Measurements from ENCODE around the gene SFRP5. TPM values are rescaled to one million over a fixed set of nuclear protein-coding genes. Genes with fewer than 3 reads are reported as not detected.

SFRP5 gene
- total and polyA plus RNA-seq, 10 of the 15 experiments (the other 5 are each of a cell fraction or from before 2014, with no cell fraction given) = not detected

GRCh38 chr10:97748116-97748515, 23.7 kb downstream of the SFRP5 start:
- ChIA-PET CTCF (interaction anchor here (0.9 to 2.6 kb wide), 5 partner anchors 9 to 167 kb away, joined by 3 to 9 read pairs (median 5); partner anchors contain the start of gene ZFYVE27), RAD21 (ENCODE audit: unreplicated experiment) (no interaction called here), POLR2A (interaction anchor here (0.5 kb wide), 1 partner anchor 75 kb away, joined by 3 read pairs; no protein-coding TSS in a partner anchor), SMC1A (ENCODE audit: uncharacterized antibody, unreplicated experiment) (no interaction called here)
- H3K4me2 ChIP-seq (ENCODE audit: control insufficient read depth, insufficient read depth) = no peak overlapping the region
- no peak for FAIRE-seq
- WGBS (ENCODE audit: insufficient coverage, insufficient replicate concordance, low lambda C conversion rate, missing lambda C conversion rate) = 98% methylated on average over 10 of the region's 10 CpGs
- no TSS peak for BruUV-seq (replicated peaks)
- no peaks in the 10 kb centered on the region for H4K20me1 ChIP-seq (ENCODE audit: control insufficient read depth, insufficient read depth)
- peaks cover 27 to 28% of the 10 kb centered on the region in 2 experiments for H3K36me3 ChIP-seq (ENCODE audit: control insufficient read depth in 2 of 2, insufficient read depth in 2 of 2, low read length in 1 of 2)
- no peak overlapping the region for H2AFZ ChIP-seq (ENCODE audit: control insufficient read depth, low read depth, low read length)
- H3K27me3 ChIP-seq (replicated peaks in 1 of 2; ENCODE audit: control insufficient read depth in 2 of 2, insufficient read depth in 2 of 2, low read length in 1 of 2) = no peaks in the 10 kb centered on the region
- ATAC-seq = no peak
- no peaks in the 10 kb centered on the region for H3K79me2 ChIP-seq (ENCODE audit: control insufficient read depth, insufficient read depth, low read length)
- no peak overlapping the region for H3K4me3 ChIP-seq
- no peak overlapping the region for H3K27ac ChIP-seq (ENCODE audit: control insufficient read depth, insufficient read depth)
- H3K9ac ChIP-seq (ENCODE audit: control insufficient read depth, insufficient read depth, low read length) = no peak overlapping the region
- no peaks in the 10 kb centered on the region for H3K4me1 ChIP-seq (ENCODE audit: control insufficient read depth, insufficient read depth, low read length)
- H3K9me3 ChIP-seq (replicated peaks; ENCODE audit: control insufficient read depth, insufficient read depth, low read length) = no peaks in the 10 kb centered on the region
- DNase-seq (ENCODE audit: low read depth, low spot score) = no peak
- intact Hi-C loops (cut with micrococcal nuclease; ENCODE audit: unreplicated experiment) (no loop called here), in situ Hi-C loops (cut with MboI) (no loop called here)
- TF ChIP-seq MTA3 (IDR thresholded peaks at IDR 0.05; ENCODE audit: borderline replicate concordance, low read length) = no peak
- no peak for TF ChIP-seq SREBF1 (IDR thresholded peaks at IDR 0.05; ENCODE audit: low read length)
- no peak for TF ChIP-seq MEF2A (IDR thresholded peaks at IDR 0.05; ENCODE audit: insufficient read depth, low read depth, low read length)
- no peak for TF ChIP-seq EED (IDR thresholded peaks at IDR 0.05; ENCODE audit: low read depth)
- TF ChIP-seq GATAD2B (conservative IDR thresholded peaks at IDR 0.05; ENCODE audit: low read depth) = no peak
- no peak for TF ChIP-seq STAT3 (IDR thresholded peaks at IDR 0.05; ENCODE audit: low read depth, low read length)
- no peak for TF ChIP-seq ZNF207 (IDR thresholded peaks at IDR 0.05; ENCODE audit: borderline replicate concordance)
- no peak for TF ChIP-seq HDGF (IDR thresholded peaks at IDR 0.05)
- TF ChIP-seq PKNOX1 (IDR thresholded peaks at IDR 0.05) = no peak
- TF ChIP-seq, protein P1, sequence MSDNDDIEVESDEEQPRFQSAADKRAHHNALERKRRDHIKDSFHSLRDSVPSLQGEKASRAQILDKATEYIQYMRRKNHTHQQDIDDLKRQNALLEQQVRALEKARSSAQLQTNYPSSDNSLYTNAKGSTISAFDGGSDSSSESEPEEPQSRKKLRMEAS (IDR thresholded peaks at IDR 0.05; ENCODE audit: low read depth, low read length) = no peak
- TF ChIP-seq, protein P2, sequence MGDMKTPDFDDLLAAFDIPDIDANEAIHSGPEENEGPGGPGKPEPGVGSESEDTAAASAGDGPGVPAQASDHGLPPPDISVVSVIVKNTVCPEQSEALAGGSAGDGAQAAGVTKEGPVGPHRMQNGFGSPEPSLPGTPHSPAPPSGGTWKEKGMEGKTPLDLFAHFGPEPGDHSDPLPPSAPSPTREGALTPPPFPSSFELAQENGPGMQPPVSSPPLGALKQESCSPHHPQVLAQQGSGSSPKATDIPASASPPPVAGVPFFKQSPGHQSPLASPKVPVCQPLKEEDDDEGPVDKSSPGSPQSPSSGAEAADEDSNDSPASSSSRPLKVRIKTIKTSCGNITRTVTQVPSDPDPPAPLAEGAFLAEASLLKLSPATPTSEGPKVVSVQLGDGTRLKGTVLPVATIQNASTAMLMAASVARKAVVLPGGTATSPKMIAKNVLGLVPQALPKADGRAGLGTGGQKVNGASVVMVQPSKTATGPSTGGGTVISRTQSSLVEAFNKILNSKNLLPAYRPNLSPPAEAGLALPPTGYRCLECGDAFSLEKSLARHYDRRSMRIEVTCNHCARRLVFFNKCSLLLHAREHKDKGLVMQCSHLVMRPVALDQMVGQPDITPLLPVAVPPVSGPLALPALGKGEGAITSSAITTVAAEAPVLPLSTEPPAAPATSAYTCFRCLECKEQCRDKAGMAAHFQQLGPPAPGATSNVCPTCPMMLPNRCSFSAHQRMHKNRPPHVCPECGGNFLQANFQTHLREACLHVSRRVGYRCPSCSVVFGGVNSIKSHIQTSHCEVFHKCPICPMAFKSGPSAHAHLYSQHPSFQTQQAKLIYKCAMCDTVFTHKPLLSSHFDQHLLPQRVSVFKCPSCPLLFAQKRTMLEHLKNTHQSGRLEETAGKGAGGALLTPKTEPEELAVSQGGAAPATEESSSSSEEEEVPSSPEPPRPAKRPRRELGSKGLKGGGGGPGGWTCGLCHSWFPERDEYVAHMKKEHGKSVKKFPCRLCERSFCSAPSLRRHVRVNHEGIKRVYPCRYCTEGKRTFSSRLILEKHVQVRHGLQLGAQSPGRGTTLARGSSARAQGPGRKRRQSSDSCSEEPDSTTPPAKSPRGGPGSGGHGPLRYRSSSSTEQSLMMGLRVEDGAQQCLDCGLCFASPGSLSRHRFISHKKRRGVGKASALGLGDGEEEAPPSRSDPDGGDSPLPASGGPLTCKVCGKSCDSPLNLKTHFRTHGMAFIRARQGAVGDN (IDR thresholded peaks at IDR 0.05) = no peak
- no peak for TF ChIP-seq JUND (IDR thresholded peaks at IDR 0.05; ENCODE audit: low read depth, low read length)
- no peak for TF ChIP-seq SMC3 (IDR thresholded peaks at IDR 0.05; ENCODE audit: borderline replicate concordance, low read length)
- no peak for TF ChIP-seq BCLAF1 (IDR thresholded peaks at IDR 0.05)
- no peak for TF ChIP-seq CBX3 (IDR thresholded peaks at IDR 0.05; ENCODE audit: borderline replicate concordance, low read depth)
- no peak for TF ChIP-seq PAX5 (IDR thresholded peaks at IDR 0.05; ENCODE audit: borderline replicate concordance, low read depth, low read length)
